A549 (cell line): ENCODE measurements around the gene CNTN4. TPM values are rescaled to one million over a fixed set of nuclear protein-coding genes. Genes with fewer than 3 reads are reported as not detected.

ENCODE experiments used
- ATAC-seq, 2 experiments: fragments of 200-7000 bp in 1 of 2; fragments of >200 bp in 1 of 2; cut with Nextera tagmentation in 1 of 2; cut with Tn5 transposase in 1 of 2; 3 replicates each; pipeline versions ENCODE4 v1.8.0 to v1.9.1; 2018 to 2020; ENCODE audit warnings: mild to moderate bottlenecking in 1 of 2, moderate library complexity in 1 of 2
- CTCF ChIA-PET: fragments of 300-600 bp; sonication (Branson Sonifier 250); formaldehyde crosslinking; extraction: SDS; loops from one replicate; lab custom pipeline; 2021; ENCODE audit warnings: antibody characterized with exemption, inconsistent platforms; lab: Yijun Ruan, JAX
- POLR2A ChIA-PET: fragments of 350-600 bp; formaldehyde crosslinking; extraction: SDS; loops from one replicate; lab custom pipeline; 2021; ENCODE audit warnings: antibody characterized with exemption, inconsistent platforms; lab: Yijun Ruan, JAX
- DNase-seq, 2 experiments: peaks; one replicate each; pipeline versions ENCODE4 v3.0.0 to v3.0.0-alpha.2; 2011 to 2016; ENCODE audit warnings: low read depth in 1 of 2, low spot score in 1 of 2
- FAIRE-seq: peaks from 2 replicates; lab custom pipeline; 2011; peaks lifted over from hg19 to GRCh38; lab: Jason Lieb, UNC
- H3K27ac ChIP-seq, 2 experiments: fragments of >200 bp; sonication (Bioruptor Twin); formaldehyde crosslinking; 3 replicates each; pipeline ENCODE4 v1.5.1; 2016 to 2017
- H3K4me1 ChIP-seq: fragments of >200 bp; sonication (Bioruptor Twin); formaldehyde crosslinking; 3 replicates; pipeline ENCODE4 v1.6.1; 2016
- H3K4me2 ChIP-seq: fragments of >200 bp; sonication (Bioruptor Twin); formaldehyde crosslinking; 3 replicates; pipeline ENCODE4 v1.6.1; 2016
- H3K4me3 ChIP-seq: fragments of >200 bp; sonication (Bioruptor Twin); formaldehyde crosslinking; 3 replicates; pipeline ENCODE4 v1.5.1; 2016
- H3K9me3 ChIP-seq: fragments of >200 bp; sonication (Bioruptor Twin); formaldehyde crosslinking; 3 replicates; pipeline ENCODE4 v1.6.1; 2016
- BCL3 ChIP-seq: fragments of >200 bp; sonication (Bioruptor Twin); formaldehyde crosslinking; IDR thresholded peaks from 3 replicates; pipeline ENCODE4 v1.6.1; 2016
- BHLHE40 ChIP-seq: IDR thresholded peaks from 2 replicates; pipeline ENCODE4 v1.6.1; 2012; ENCODE audit warnings: low read depth, low read length, inconsistent platforms
- E2F6 ChIP-seq: IDR thresholded peaks from 2 replicates; pipeline ENCODE4 v1.6.1; 2012; ENCODE audit warnings: low read depth, borderline replicate concordance
- EP300 ChIP-seq, 2 experiments: fragments of >200 bp; sonication (Bioruptor Twin); formaldehyde crosslinking; IDR thresholded peaks; 2 replicates in 1 of 2; 3 replicates in 1 of 2; pipeline ENCODE4 v1.6.1; 2016 to 2017
- GATA3 ChIP-seq: IDR thresholded peaks from 2 replicates; pipeline ENCODE4 v1.6.1; 2012; ENCODE audit warnings: borderline replicate concordance
- HDAC2 ChIP-seq: fragments of 200-600 bp; sonication (generic); IDR thresholded peaks from 2 replicates; pipeline ENCODE4 v1.6.1; 2016
- HES2 ChIP-seq: fragments of >200 bp; sonication (Bioruptor Twin); formaldehyde crosslinking; IDR thresholded peaks from 2 replicates; pipeline ENCODE4 v1.6.1; 2016
- HEYL ChIP-seq: fragments of 250-450 bp; sonication (Bioruptor Pico); IDR thresholded peaks from 2 replicates; pipeline ENCODE4 v1.8.0; 2021; ENCODE audit warnings: mild to moderate bottlenecking, moderate library complexity
- HOXA7 ChIP-seq: fragments of 250-450 bp; sonication (Bioruptor Pico); IDR thresholded peaks from 2 replicates; pipeline ENCODE4 v1.5.0; 2020; ENCODE audit warnings: mild to moderate bottlenecking, moderate library complexity
- JUNB ChIP-seq: fragments of >200 bp; sonication (Bioruptor Twin); formaldehyde crosslinking; IDR thresholded peaks from 2 replicates; pipeline ENCODE4 v1.6.1; 2016
- KDM1A ChIP-seq: fragments of 200-600 bp; sonication (generic); IDR thresholded peaks from 2 replicates; pipeline ENCODE4 v1.6.1; 2016; ENCODE audit warnings: low read depth, mild to moderate bottlenecking
- KDM5A ChIP-seq: fragments of 200-600 bp; sonication (generic); IDR thresholded peaks from 2 replicates; pipeline ENCODE4 v1.6.1; 2016; ENCODE audit warnings: antibody characterized with exemption, mild to moderate bottlenecking
- MAZ ChIP-seq: fragments of 150-350 bp; IDR thresholded peaks from 2 replicates; pipeline ENCODE4 v1.6.1; 2014; ENCODE audit warnings: antibody characterized with exemption, low read depth, low read length, borderline replicate concordance
- NPAS2 ChIP-seq: fragments of 250-450 bp; sonication (Bioruptor Pico); IDR thresholded peaks from 2 replicates; pipeline ENCODE4 v1.8.0; 2022; ENCODE audit warnings: mild to moderate bottlenecking, moderate library complexity, borderline replicate concordance
- PBX3 ChIP-seq: IDR thresholded peaks from 2 replicates; pipeline ENCODE4 v1.6.1; 2012
- PHF8 ChIP-seq: fragments of 200-600 bp; sonication (generic); IDR thresholded peaks from 2 replicates; pipeline ENCODE4 v1.6.1; 2016; ENCODE audit warnings: low read depth, mild to moderate bottlenecking, antibody characterized with exemption, moderate library complexity, borderline replicate concordance
- POLR2A ChIP-seq: IDR thresholded peaks from 2 replicates; pipeline ENCODE4 v1.6.1; 2012; ENCODE audit warnings: mild to moderate bottlenecking, low read length
- POLR2AphosphoS2 ChIP-seq: conservative IDR thresholded peaks from 2 replicates; pipeline ENCODE4 v1.6.1; 2012; ENCODE audit warnings: low read length, improper control_type of control experiment, inconsistent platforms
- REST ChIP-seq: fragments of 200-600 bp; sonication (generic); IDR thresholded peaks from 2 replicates; pipeline ENCODE4 v1.6.1; 2016; ENCODE audit warnings: antibody characterized with exemption, mild to moderate bottlenecking, moderate library complexity
- RNF2 ChIP-seq: fragments of 200-600 bp; sonication (generic); IDR thresholded peaks from 2 replicates; pipeline ENCODE4 v1.6.1; 2016; ENCODE audit warnings: low read depth, mild to moderate bottlenecking, antibody characterized with exemption, moderate library complexity, borderline replicate concordance
- SREBF2 ChIP-seq: fragments of 450-650 bp; IDR thresholded peaks from 2 replicates; pipeline ENCODE4 v1.6.1; 2014; ENCODE audit warnings: mild to moderate bottlenecking, moderate library complexity
- TP53 ChIP-seq: fragments of 250-450 bp; sonication (Bioruptor Pico); IDR thresholded peaks from 2 replicates; pipeline ENCODE4 v1.5.0; 2021; ENCODE audit warnings: mild to moderate bottlenecking, moderate library complexity
- ZC3H11A ChIP-seq: fragments of 450-650 bp; IDR thresholded peaks from 2 replicates; pipeline ENCODE4 v1.6.1; 2014; ENCODE audit warnings: antibody characterized with exemption, mild to moderate bottlenecking
- WGBS: methylation state at CpG from one replicate; pipeline ENCODE4 v1.1.6; 2017; ENCODE audit errors: missing lambda C conversion rate; 5-methylcytosine and 5-hydroxymethylcytosine counted together
- polyA plus RNA-seq, 4 experiments: library from polyadenylated mRNA; depleted of rRNA in 3 of 4; stranded (reverse); fragments of >200 nt; fragmentation: RNase III in 1 of 4; extraction: RNeasy Plus Mini Kit Qiagen cat#74134 plus additional on column Dnase treatment in 1 of 4; gene quantifications; 2 replicates in 3 of 4; 3 replicates in 1 of 4; pipeline ENCODE4 v1.2.3, GENCODE V29; 2011 to 2017

The CNTN4 gene
- polyA plus RNA-seq, 2 of the 4 experiments (the other 2 are of a cell fraction): 0.03 TPM; not detected in 1

- ATAC-seq (no peak), FAIRE-seq (no peak), DNase-seq (no peak)
- ChIA-PET POLR2A (no interaction called here), CTCF (no interaction called here)
- 8% methylated on average over 2 of the region's 2 CpGs for WGBS
- Histone ChIP-seq H3K27ac (no peak overlapping the region), H3K9me3 (no peaks in the 10 kb centered on the region), H3K4me1 (no peaks in the 10 kb centered on the region), H3K4me2 (no peak overlapping the region), H3K4me3 (no peak overlapping the region)
- TF ChIP-seq MAZ: no peak
- TF ChIP-seq HES2: no peak
- TF ChIP-seq HDAC2: no peak
- TF ChIP-seq HOXA7 (CRISPR knock-in tag): no peak
- no peak for TF ChIP-seq PHF8
- no peak for TF ChIP-seq TP53 (CRISPR knock-in tag)
- TF ChIP-seq KDM5A: no peak
- TF ChIP-seq E2F6: no peak
- TF ChIP-seq PBX3: no peak
- no peak for TF ChIP-seq REST
- TF ChIP-seq NPAS2 (CRISPR knock-in tag): no peak
Observed at GRCh38 chr3:2458816-2459215, 360.1 kb downstream of the CNTN4 start.

GRCh38 chr3:2465842-2466241 lies 367.2 kb downstream of the CNTN4 start:
- no peak for ATAC-seq
- H3K4me1 ChIP-seq: no peaks in the 10 kb centered on the region
- no peak for TF ChIP-seq KDM1A
- no peak for TF ChIP-seq RNF2
- TF ChIP-seq GATA3: no peak
- TF ChIP-seq BCL3: no peak
- TF ChIP-seq SREBF2: no peak
- no peak for TF ChIP-seq JUNB
- TF ChIP-seq BHLHE40: no peak
- no peak for TF ChIP-seq HEYL
- TF ChIP-seq ZC3H11A: no peak
- TF ChIP-seq EP300 (IDR thresholded peaks at IDR 0.05): no peak
- TF ChIP-seq POLR2A: no peak
- no peak for TF ChIP-seq POLR2AphosphoS2
- TF ChIP-seq, all 56 proteins: peak for 0
- Histone ChIP-seq H3K9me3 (no peaks in the 10 kb centered on the region), H3K27ac (no peak overlapping the region), H3K4me3 (no peak overlapping the region), H3K4me2 (no peak overlapping the region)
- FAIRE-seq (no peak), DNase-seq (no peak)
- CTCF ChIA-PET: no interaction called here
- POLR2A ChIA-PET: no interaction called here
- WGBS: 0% methylated on average over 1 of the region's 1 CpG
